Neuronal stem cell (in vitro differentiated cells): ENCODE results near the gene PSMB2.

ENCODE experiments used
- DNase-seq: peaks from one replicate; pipeline ENCODE4 v3.0.0-alpha.2; 2013; ENCODE audit warnings: low spot score
- H2AFZ ChIP-seq: one replicate; pipeline ENCODE4 v1.6.1; 2013; ENCODE audit warnings: mild to moderate bottlenecking, low read length, inconsistent platforms
- H2AK5ac ChIP-seq: 2 replicates; pipeline ENCODE4 v1.6.1; 2013; ENCODE audit warnings: low read depth, mild to moderate bottlenecking, inconsistent platforms, low read length, moderate library complexity, mixed read lengths
- H2BK120ac ChIP-seq: 2 replicates; pipeline ENCODE4 v1.6.1; 2013; ENCODE audit warnings: low read depth, mild to moderate bottlenecking, inconsistent platforms, low read length, moderate library complexity, mixed read lengths
- H2BK12ac ChIP-seq: one replicate; pipeline ENCODE4 v1.6.1; 2013; ENCODE audit warnings: low read length, inconsistent platforms
- H2BK15ac ChIP-seq: 2 replicates; pipeline ENCODE4 v1.6.1; 2013; ENCODE audit warnings: mild to moderate bottlenecking, low read length, inconsistent platforms, mixed read lengths
- H2BK5ac ChIP-seq: one replicate; pipeline ENCODE4 v1.6.1; 2013; ENCODE audit warnings: inconsistent platforms, mild to moderate bottlenecking, low read length, moderate library complexity
- H3K14ac ChIP-seq: one replicate; pipeline ENCODE4 v1.6.1; 2013; ENCODE audit warnings: low read length, inconsistent platforms
- H3K18ac ChIP-seq: 2 replicates; pipeline ENCODE4 v1.6.1; 2013; ENCODE audit warnings: low read length, inconsistent platforms
- H3K23ac ChIP-seq: 2 replicates; pipeline ENCODE4 v1.6.1; 2013; ENCODE audit warnings: low read depth, mild to moderate bottlenecking, mixed read lengths, low read length, inconsistent platforms; ENCODE audit not compliant: poor library complexity
- H3K27ac ChIP-seq: replicated peaks from 3 replicates; pipeline ENCODE4 v1.5.1; 2013; ENCODE audit warnings: low read length, inconsistent platforms
- H3K27me3 ChIP-seq, 3 experiments: 2 replicates each; pipeline ENCODE4 v1.6.1; 2013; ENCODE audit warnings: low read length in 3 of 3, mild to moderate bottlenecking in 2 of 3, inconsistent platforms in 1 of 3, low read depth in 1 of 3, mixed read lengths in 1 of 3, moderate library complexity in 1 of 3; ENCODE audit not compliant: control insufficient read depth in 3 of 3, insufficient read depth in 3 of 3
- H3K36me3 ChIP-seq, 2 donors: replicated peaks in 1 of 2; 2 replicates each; pipeline ENCODE4 v1.6.1; 2013; ENCODE audit warnings: low read length in 2 of 2; ENCODE audit not compliant: control insufficient read depth in 2 of 2, insufficient read depth in 2 of 2
- H3K4ac ChIP-seq: 2 replicates; pipeline ENCODE4 v1.6.1; 2013; ENCODE audit warnings: inconsistent platforms, mild to moderate bottlenecking, low read length, moderate library complexity
- H3K4me1 ChIP-seq, 2 donors: 1 replicate in 1 of 2; 2 replicates in 1 of 2; pipeline ENCODE4 v1.6.1; 2013; ENCODE audit warnings: low read length in 2 of 2, low read depth in 1 of 2; ENCODE audit not compliant: control insufficient read depth in 2 of 2, insufficient read depth in 1 of 2
- H3K4me2 ChIP-seq: one replicate; pipeline ENCODE4 v1.6.1; 2013; ENCODE audit warnings: mild to moderate bottlenecking, low read length, inconsistent platforms; ENCODE audit not compliant: insufficient read depth, poor library complexity, severe bottlenecking
- H3K4me3 ChIP-seq, 2 donors: 2 replicates each; pipeline ENCODE4 v1.5.1; 2013; ENCODE audit warnings: low read length in 2 of 2, mild to moderate bottlenecking in 2 of 2, inconsistent platforms in 1 of 2, moderate library complexity in 1 of 2
- H3K79me1 ChIP-seq: one replicate; pipeline ENCODE4 v1.6.1; 2013; ENCODE audit warnings: low read depth, mild to moderate bottlenecking, inconsistent platforms, low read length, moderate library complexity
- H3K9ac ChIP-seq: one replicate; pipeline ENCODE4 v1.6.1; 2013; ENCODE audit warnings: mild to moderate bottlenecking, low read depth, low read length, inconsistent platforms; ENCODE audit not compliant: poor library complexity
- H3K9me3 ChIP-seq, 2 donors: replicated peaks in 1 of 2; 2 replicates each; pipeline versions ENCODE3 to v1.6.1; 2013; ENCODE audit warnings: low read length in 2 of 2, mild to moderate bottlenecking in 2 of 2, inconsistent platforms in 1 of 2, low read depth in 1 of 2, mixed read lengths in 1 of 2, moderate library complexity in 1 of 2; ENCODE audit not compliant: control insufficient read depth in 2 of 2, insufficient read depth in 1 of 2
- H4K8ac ChIP-seq: one replicate; pipeline ENCODE4 v1.6.1; 2013; ENCODE audit warnings: low read depth, mild to moderate bottlenecking, inconsistent platforms, low read length, moderate library complexity
- H4K91ac ChIP-seq: one replicate; pipeline ENCODE4 v1.6.1; 2013; ENCODE audit warnings: low read length, low read depth, mild to moderate bottlenecking, inconsistent platforms; ENCODE audit not compliant: poor library complexity
- WGBS, 2 donors: extraction: QIAGEN DNeasy Blood & Tissue Kit; methylation state at CpG; one replicate each; pipeline ENCODE4 v1.1.7; 2013; ENCODE audit warnings: missing lambda C conversion rate in 2 of 2, mixed read lengths in 1 of 2; ENCODE audit not compliant: insufficient read length in 2 of 2, insufficient replicate concordance in 1 of 2; ENCODE audit errors: extremely low coverage in 2 of 2; 5-methylcytosine and 5-hydroxymethylcytosine counted together

PSMB2 gene

GRCh38 chr1:35657851-35658250, 16.5 kb upstream of the PSMB2 start:
- no CpG with 5 or more reads among the region's 2 CpGs for whole genome bisulfite sequencing, 2 donors
- no peak overlapping the region for H3K14ac ChIP-seq
- DNase-seq = no peak
- H2BK15ac ChIP-seq = no peak overlapping the region
- no peak overlapping the region for H2AK5ac ChIP-seq
- no peaks in the 10 kb centered on the region for H3K79me1 ChIP-seq
- peak overlapping the region; percentile 20 for H2AFZ ChIP-seq
- H3K4me2 ChIP-seq = no peak overlapping the region
- H3K9ac ChIP-seq = no peak overlapping the region
- H3K27ac ChIP-seq = no peak overlapping the region
- no peak overlapping the region for H4K91ac ChIP-seq
- H3K23ac ChIP-seq = no peak overlapping the region
- H3K18ac ChIP-seq = no peak overlapping the region
- no peaks in the 10 kb centered on the region for H3K4me1 ChIP-seq
- no peak overlapping the region for H2BK12ac ChIP-seq
- no peak overlapping the region for H2BK5ac ChIP-seq
- H3K36me3 ChIP-seq = no peaks in the 10 kb centered on the region
- no peak overlapping the region for H4K8ac ChIP-seq
- H3K27me3 ChIP-seq = peaks cover 0 to 11% (median 0%) of the 10 kb centered on the region in 3 experiments
- H2BK120ac ChIP-seq = no peak overlapping the region
- H3K9me3 ChIP-seq = no peaks in the 10 kb centered on the region
- H3K4me3 ChIP-seq = no peak overlapping the region
- no peak overlapping the region for H3K4ac ChIP-seq

GRCh38 chr1:35656863-35657232, 15.5 kb upstream of the PSMB2 start:
- Histone ChIP-seq H3K4me1 (no peaks in the 10 kb centered on the region), H2BK12ac (no peak overlapping the region), H3K79me1 (no peaks in the 10 kb centered on the region), H4K91ac (no peak overlapping the region), H3K4me2 (no peak overlapping the region), H3K27me3 (peaks cover 0 to 20% (median 4%) of the 10 kb centered on the region in 3 experiments), H3K23ac (no peak overlapping the region), H3K27ac (no peak overlapping the region), H2BK5ac (no peak overlapping the region), H3K36me3 (no peaks in the 10 kb centered on the region), H3K9me3 (no peaks in the 10 kb centered on the region), H4K8ac (no peak overlapping the region), H2AFZ (no peak overlapping the region), H3K4ac (no peak overlapping the region), H2BK15ac (no peak overlapping the region), H3K18ac (no peak overlapping the region), H3K9ac (no peak overlapping the region), H3K4me3 (no peak overlapping the region), H3K14ac (no peak overlapping the region), H2BK120ac (no peak overlapping the region), H2AK5ac (no peak overlapping the region)
- whole genome bisulfite sequencing, 2 donors = no CpG with 5 or more reads among the region's 4 CpGs
- DNase-seq = no peak

GRCh38 chr1:35656148-35656862, 15.0 kb upstream of the PSMB2 start:
- Histone ChIP-seq H2AK5ac (no peak overlapping the region), H2AFZ (no peak overlapping the region), H3K36me3 (no peaks in the 10 kb centered on the region), H3K18ac (no peak overlapping the region), H3K4me2 (no peak overlapping the region), H2BK5ac (no peak overlapping the region), H3K4me1 (no peaks in the 10 kb centered on the region), H3K14ac (no peak overlapping the region), H2BK12ac (no peak overlapping the region), H4K8ac (no peak overlapping the region), H3K79me1 (no peaks in the 10 kb centered on the region), H3K4ac (no peak overlapping the region), H3K9me3 (no peaks in the 10 kb centered on the region), H3K4me3 (no peak overlapping the region), H3K27me3 (peaks cover 0 to 24% (median 5%) of the 10 kb centered on the region in 3 experiments), H2BK120ac (no peak overlapping the region), H3K9ac (no peak overlapping the region), H4K91ac (no peak overlapping the region), H3K27ac (no peak overlapping the region), H2BK15ac (no peak overlapping the region), H3K23ac (no peak overlapping the region)
- no peak for DNase-seq
- WGBS, 2 donors = no CpG with 5 or more reads among the region's 5 CpGs

- Histone ChIP-seq H3K79me1 (no peaks in the 10 kb centered on the region), H2BK120ac (no peak overlapping the region), H3K9ac (no peak overlapping the region), H3K9me3 (no peaks in the 10 kb centered on the region), H3K4me2 (no peak overlapping the region), H3K27ac (no peak overlapping the region), H2BK12ac (no peak overlapping the region), H3K23ac (no peak overlapping the region), H4K91ac (no peak overlapping the region), H2AK5ac (no peak overlapping the region), H2AFZ (no peak overlapping the region), H3K18ac (no peak overlapping the region), H3K36me3 (no peaks in the 10 kb centered on the region), H3K14ac (no peak overlapping the region), H3K4ac (no peak overlapping the region), H2BK5ac (no peak overlapping the region), H3K4me3 (peak overlapping the region in 1 of 2 donors; percentile 27), H2BK15ac (no peak overlapping the region), H3K4me1 (no peaks in the 10 kb centered on the region), H3K27me3 (peaks cover 0 to 34% (median 6%) of the 10 kb centered on the region in 3 experiments), H4K8ac (no peak overlapping the region)
- no CpG with 5 or more reads among the region's 1 CpG for WGBS, 2 donors
- DNase-seq = no peak
These were observed 13.9 kb upstream of the PSMB2 start for GRCh38 chr1:35655196-35655595.
